Erythroblast (primary cell): ENCODE results near the gene RAB27B.

Experiments
- GATA1 ChIP-seq: IDR thresholded peaks from 2 replicates; pipeline ENCODE4 v1.6.1; 2011; ENCODE audit warnings: low read depth, mild to moderate bottlenecking, control low read depth, low read length, moderate library complexity
- POLR2A ChIP-seq: IDR thresholded peaks from 2 replicates; pipeline ENCODE4 v1.6.1; 2011; ENCODE audit warnings: mild to moderate bottlenecking, low read length

DNA sequence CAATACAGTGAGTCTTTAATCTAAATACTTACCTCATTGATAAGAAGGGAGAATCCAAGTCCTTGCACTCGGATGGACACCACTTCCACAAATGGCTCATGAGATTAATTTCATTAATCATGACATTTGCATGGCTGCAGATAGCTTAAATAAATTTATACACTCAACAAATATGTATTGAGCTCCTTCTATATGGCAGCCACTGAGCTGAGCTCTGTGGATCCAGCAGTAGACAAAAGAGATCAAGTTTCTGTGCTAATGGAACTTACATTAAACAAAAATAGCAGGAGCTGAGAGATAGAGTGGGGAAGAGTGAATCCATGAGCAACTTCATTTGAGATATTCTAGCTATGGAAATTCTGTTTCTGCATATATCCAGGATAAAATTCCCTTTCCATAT, 44.4 kb downstream of the RAB27B start:
- TF ChIP-seq POLR2A: no peak
- no peak for TF ChIP-seq GATA1
